HUES6 (cell line): Measurements from ENCODE around the gene C22orf39.
A peak's percentile ranks its signal among the peaks of the same experiment; 100 is the strongest.
"Not testable (repeated sequence)": the region's sequence is repeated elsewhere in the genome, so short reads cannot be mapped to it uniquely, and the experiment has no call there.

Experiments used
- H3K27ac ChIP-seq: 2 replicates; pipeline ENCODE4 v1.7.0; 2013; ENCODE audit warnings: low read depth, mild to moderate bottlenecking, low read length, inconsistent platforms
- H3K27me3 ChIP-seq: 2 replicates; pipeline ENCODE4 v1.6.1; 2013; ENCODE audit warnings: low read length; ENCODE audit not compliant: control insufficient read depth, insufficient read depth
- H3K36me3 ChIP-seq: 2 replicates; pipeline ENCODE4 v1.6.1; 2013; ENCODE audit warnings: low read length; ENCODE audit not compliant: control insufficient read depth, insufficient read depth
- H3K4me1 ChIP-seq: 2 replicates; pipeline ENCODE4 v1.6.1; 2013; ENCODE audit warnings: low read length; ENCODE audit not compliant: control insufficient read depth, insufficient read depth
- H3K4me3 ChIP-seq: 2 replicates; pipeline ENCODE4 v1.5.1; 2013; ENCODE audit warnings: low read depth, low read length
- H3K9ac ChIP-seq: one replicate; pipeline ENCODE4 v1.6.1; 2013; ENCODE audit warnings: mild to moderate bottlenecking, low read length
- H3K9me3 ChIP-seq: 2 replicates; pipeline ENCODE4 v1.6.1; 2013; ENCODE audit warnings: low read depth, low read length; ENCODE audit not compliant: control insufficient read depth, insufficient read depth

The C22orf39 gene

GRCh38 chr22:19436444-19437161, 10.9 kb downstream of the C22orf39 start:
- peaks cover 21% of the 10 kb centered on the region for H3K36me3 ChIP-seq
- H3K9me3 ChIP-seq, H3K4me1 ChIP-seq, H3K4me3 ChIP-seq, H3K27ac ChIP-seq, H3K27me3 ChIP-seq, H3K9ac ChIP-seq: not testable (repeated sequence)

GRCh38 chr22:19434829-19435580, 12.5 kb downstream of the C22orf39 start:
- Histone ChIP-seq H3K9ac (no peak overlapping the region), H3K27ac (no peak overlapping the region), H3K4me1 (peaks cover 5% of the 10 kb centered on the region; the same call in 1 of the 2 replicates), H3K36me3 (peaks cover 15% of the 10 kb centered on the region), H3K27me3 (no peaks in the 10 kb centered on the region), H3K9me3 (no peaks in the 10 kb centered on the region), H3K4me3 (no peak overlapping the region)

GRCh38 chr22:19434401-19434800, 13.1 kb downstream of the C22orf39 start:
- Histone ChIP-seq H3K9me3 (no peaks in the 10 kb centered on the region), H3K27ac (no peak overlapping the region), H3K36me3 (peaks cover 15% of the 10 kb centered on the region), H3K27me3 (no peaks in the 10 kb centered on the region), H3K4me3 (no peak overlapping the region), H3K9ac (no peak overlapping the region), H3K4me1 (peaks cover 9% of the 10 kb centered on the region; the same call in 1 of the 2 replicates)

- no peaks in the 10 kb centered on the region for H3K9me3 ChIP-seq
- H3K36me3 ChIP-seq = peaks cover 15% of the 10 kb centered on the region
- H3K4me1 ChIP-seq = peaks cover 9% of the 10 kb centered on the region; the same call in 1 of the 2 replicates
- H3K27me3 ChIP-seq = no peaks in the 10 kb centered on the region
- peak within 1 kb of the TSS; percentile 99 for H3K9ac ChIP-seq
- H3K27ac ChIP-seq = peak within 1 kb of the TSS; percentile 90
- peak within 1 kb of the TSS; percentile 99 for H3K4me3 ChIP-seq
Measured at GRCh38 chr22:19432133-19432851, 15.2 kb downstream of the C22orf39 start, which contains the start of gene MRPL40. MRPL40 (plus strand) TSS chr22:19432545; CDS start chr22:19432555, 10 bp downstream.

- Histone ChIP-seq H3K9me3 (no peaks in the 10 kb centered on the region), H3K4me1 (peaks cover 9% of the 10 kb centered on the region; the same call in 1 of the 2 replicates)
Measured at GRCh38 chr22:19431649-19432132, 15.8 kb downstream of the C22orf39 start, which contains the start of gene HIRA. HIRA (minus strand) TSS chr22:19431733; CDS start chr22:19431476, 257 bp downstream.

GRCh38 chr22:19430890-19431541, 16.5 kb downstream of the C22orf39 start:
- H3K4me1 ChIP-seq = peaks cover 9% of the 10 kb centered on the region; the same call in 1 of the 2 replicates
- H3K27me3 ChIP-seq = no peaks in the 10 kb centered on the region

More at GRCh38 chr22:19431649-19432132, 15.8 kb downstream of the C22orf39 start, which contains the start of gene HIRA:
- Histone ChIP-seq H3K4me3 (peak within 1 kb of the TSS; percentile 99), H3K27me3 (no peaks in the 10 kb centered on the region), H3K36me3 (peaks cover 15% of the 10 kb centered on the region), H3K9ac (peak within 1 kb of the TSS; percentile 99), H3K27ac (peak within 1 kb of the TSS; percentile 90)

GRCh38 chr22:19429950-19430889, 17.3 kb downstream of the C22orf39 start:
- H3K27ac ChIP-seq = no peak overlapping the region
- H3K9ac ChIP-seq = peak overlapping the region; percentile 90
- H3K36me3 ChIP-seq = peaks cover 10% of the 10 kb centered on the region
- peaks cover 9% of the 10 kb centered on the region; the same call in 1 of the 2 replicates for H3K4me1 ChIP-seq
- H3K27me3 ChIP-seq = no peaks in the 10 kb centered on the region
- peak overlapping the region; percentile 99 for H3K4me3 ChIP-seq
- H3K9me3 ChIP-seq = no peaks in the 10 kb centered on the region

More at GRCh38 chr22:19430890-19431541, 16.5 kb downstream of the C22orf39 start:
- peak overlapping the region; percentile 99 for H3K4me3 ChIP-seq
- no peaks in the 10 kb centered on the region for H3K9me3 ChIP-seq
- peaks cover 15% of the 10 kb centered on the region for H3K36me3 ChIP-seq
- H3K9ac ChIP-seq = peak overlapping the region; percentile 90
- peak overlapping the region; percentile 73; the same call in 1 of the 2 replicates for H3K27ac ChIP-seq

GRCh38 chr22:19424186-19424500, 23.4 kb downstream of the C22orf39 start:
- H3K9me3 ChIP-seq = no peaks in the 10 kb centered on the region
- H3K9ac ChIP-seq = no peak overlapping the region
- no peak overlapping the region for H3K4me3 ChIP-seq
- H3K27me3 ChIP-seq = no peaks in the 10 kb centered on the region
- peaks cover 16% of the 10 kb centered on the region for H3K4me1 ChIP-seq
- peaks cover 5% of the 10 kb centered on the region for H3K36me3 ChIP-seq
- no peak overlapping the region for H3K27ac ChIP-seq

GRCh38 chr22:19422440-19423301, 24.8 kb downstream of the C22orf39 start:
- H3K9ac ChIP-seq = no peak overlapping the region
- peaks cover 16% of the 10 kb centered on the region for H3K4me1 ChIP-seq

More at GRCh38 chr22:19422440-19423301, 24.8 kb downstream of the C22orf39 start:
- Histone ChIP-seq H3K27me3 (no peaks in the 10 kb centered on the region), H3K27ac (no peak overlapping the region), H3K9me3 (no peaks in the 10 kb centered on the region), H3K4me3 (no peak overlapping the region), H3K36me3 (peaks cover 5% of the 10 kb centered on the region)
